OCI-LY7 (cell line): ENCODE data around the gene FARP2.

Experiments
- EZH2phosphoT487 ChIP-seq: fragments of 200-600 bp; sonication (generic); IDR thresholded peaks from 2 replicates; pipeline ENCODE4 v1.6.1; 2018; ENCODE audit warnings: low read depth, borderline replicate concordance, mild to moderate bottlenecking, mixed run types, antibody characterized with exemption, low read length, moderate library complexity, mixed read lengths
- TF ChIP-seq, protein P1 (sequence below): fragments of 200-600 bp; sonication (generic); conservative IDR thresholded peaks from 2 replicates; pipeline ENCODE4 v1.5.1; 2014; ENCODE audit warnings: mild to moderate bottlenecking, antibody characterized with exemption, low read length, moderate library complexity, mixed read lengths

DNA sequence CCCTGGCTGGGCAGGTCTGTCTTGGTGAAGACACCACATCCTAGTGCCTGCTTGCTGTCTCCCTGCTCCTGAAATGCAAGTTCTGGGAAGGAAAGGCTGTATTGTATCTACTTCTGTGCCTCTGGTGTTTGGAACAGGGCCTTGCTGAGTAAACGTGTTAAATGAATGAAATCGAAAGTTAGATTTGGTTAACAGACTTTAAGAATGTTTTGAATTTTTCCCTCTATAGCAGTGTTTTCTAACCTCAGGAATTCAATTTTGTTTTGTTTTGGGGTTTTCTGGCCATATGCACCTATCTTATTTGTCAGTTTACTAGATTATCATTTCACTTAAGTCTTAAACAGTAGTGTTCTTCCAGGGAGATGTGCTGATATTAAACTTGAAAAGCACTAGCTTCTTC, 20.7 kb downstream of the FARP2 start:
- TF ChIP-seq, protein P1, sequence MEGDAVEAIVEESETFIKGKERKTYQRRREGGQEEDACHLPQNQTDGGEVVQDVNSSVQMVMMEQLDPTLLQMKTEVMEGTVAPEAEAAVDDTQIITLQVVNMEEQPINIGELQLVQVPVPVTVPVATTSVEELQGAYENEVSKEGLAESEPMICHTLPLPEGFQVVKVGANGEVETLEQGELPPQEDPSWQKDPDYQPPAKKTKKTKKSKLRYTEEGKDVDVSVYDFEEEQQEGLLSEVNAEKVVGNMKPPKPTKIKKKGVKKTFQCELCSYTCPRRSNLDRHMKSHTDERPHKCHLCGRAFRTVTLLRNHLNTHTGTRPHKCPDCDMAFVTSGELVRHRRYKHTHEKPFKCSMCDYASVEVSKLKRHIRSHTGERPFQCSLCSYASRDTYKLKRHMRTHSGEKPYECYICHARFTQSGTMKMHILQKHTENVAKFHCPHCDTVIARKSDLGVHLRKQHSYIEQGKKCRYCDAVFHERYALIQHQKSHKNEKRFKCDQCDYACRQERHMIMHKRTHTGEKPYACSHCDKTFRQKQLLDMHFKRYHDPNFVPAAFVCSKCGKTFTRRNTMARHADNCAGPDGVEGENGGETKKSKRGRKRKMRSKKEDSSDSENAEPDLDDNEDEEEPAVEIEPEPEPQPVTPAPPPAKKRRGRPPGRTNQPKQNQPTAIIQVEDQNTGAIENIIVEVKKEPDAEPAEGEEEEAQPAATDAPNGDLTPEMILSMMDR = no peak
- no peak for TF ChIP-seq EZH2phosphoT487
